GM19452 (cell line): Measurements from ENCODE around the gene ZNF451.
"Not testable (repeated sequence)": the region's sequence is repeated elsewhere in the genome, so short reads cannot be mapped to it uniquely, and the experiment has no call there.

Experiments used
- ATAC-seq: cut with Tn5 transposase; IDR thresholded peaks from one replicate; pipeline ENCODE4 v1.9.1; 2021; ENCODE audit not compliant: unreplicated experiment

The ZNF451 gene

DNA sequence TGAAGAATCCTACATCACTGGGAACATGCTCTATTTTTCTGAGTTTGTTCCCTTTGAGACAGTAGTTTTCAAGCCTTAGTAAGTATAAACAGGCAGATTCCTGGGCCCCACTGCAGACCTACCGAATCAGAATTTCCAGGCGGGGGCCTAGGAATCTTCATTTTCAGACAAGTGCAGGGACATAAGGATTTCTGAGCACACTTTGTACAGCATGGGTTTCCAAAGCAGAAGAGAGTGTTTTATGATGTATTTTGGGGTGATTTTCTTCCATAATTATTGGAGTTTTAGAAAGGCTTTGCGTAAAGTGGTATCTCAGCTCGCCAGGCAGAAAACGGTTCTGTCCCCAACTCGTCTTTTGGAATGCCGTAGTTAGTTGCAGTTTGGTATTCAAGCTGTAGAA is 1.4 kb downstream of the ZNF451 start:
- not testable (repeated sequence) for ATAC-seq

DNA sequence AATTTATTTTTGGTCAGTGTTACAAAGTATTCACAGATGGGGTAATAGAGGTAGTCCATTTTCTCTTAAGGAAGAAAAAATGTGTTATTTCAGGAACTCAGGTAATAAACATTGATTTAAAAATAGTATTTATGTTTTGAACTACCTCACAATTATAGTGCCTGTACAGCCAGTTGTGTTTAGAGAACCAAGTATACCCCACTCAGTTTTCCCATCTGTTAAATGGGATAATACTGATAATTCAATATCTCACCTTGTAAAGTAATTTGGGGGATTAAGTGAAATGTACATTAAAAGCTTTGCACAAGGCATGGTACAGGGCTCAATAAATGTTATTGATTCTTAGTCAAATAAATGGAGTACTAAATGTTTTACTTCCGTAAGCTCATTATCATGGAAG is 4.7 kb downstream of the ZNF451 start:
- ATAC-seq, result no peak

DNA sequence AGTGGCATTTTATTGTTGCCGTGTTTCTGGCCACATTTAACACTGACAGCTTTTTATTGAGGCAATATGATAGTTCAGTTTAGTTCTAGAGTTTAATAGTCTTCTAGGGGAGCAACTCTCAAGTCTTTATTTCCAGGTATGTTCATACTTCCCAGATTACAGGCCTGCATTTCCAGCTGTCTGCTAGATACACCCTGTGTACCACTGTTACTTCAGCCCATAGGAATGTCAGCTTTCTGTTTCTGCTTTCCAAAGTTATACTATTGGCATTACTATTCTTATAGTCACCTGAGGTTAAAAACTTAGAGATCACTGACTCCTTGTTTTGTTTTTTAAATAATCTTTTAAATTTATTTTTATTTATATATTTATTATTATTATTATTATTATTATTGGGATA is 7.6 kb downstream of the ZNF451 start:
- no peak for ATAC-seq

DNA sequence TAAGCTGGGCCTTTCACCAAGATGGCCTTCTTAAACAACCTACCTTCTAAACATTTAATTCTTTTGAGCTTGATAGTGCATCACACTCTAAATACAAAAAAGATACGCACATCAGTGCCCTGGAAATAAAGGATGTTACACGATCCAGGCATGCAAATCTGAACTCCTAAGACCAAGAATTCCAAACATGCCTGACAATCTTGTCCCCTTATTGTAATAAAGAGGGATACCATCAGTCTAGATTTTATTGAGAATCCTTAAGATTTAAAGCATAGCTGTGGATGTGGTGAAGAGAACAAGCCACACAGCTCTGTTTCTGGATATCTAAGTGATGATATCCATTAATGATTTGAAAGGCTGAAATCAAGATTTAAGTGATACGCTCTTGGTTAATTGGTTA is 13.0 kb downstream of the ZNF451 start:
- ATAC-seq, result no peak

DNA sequence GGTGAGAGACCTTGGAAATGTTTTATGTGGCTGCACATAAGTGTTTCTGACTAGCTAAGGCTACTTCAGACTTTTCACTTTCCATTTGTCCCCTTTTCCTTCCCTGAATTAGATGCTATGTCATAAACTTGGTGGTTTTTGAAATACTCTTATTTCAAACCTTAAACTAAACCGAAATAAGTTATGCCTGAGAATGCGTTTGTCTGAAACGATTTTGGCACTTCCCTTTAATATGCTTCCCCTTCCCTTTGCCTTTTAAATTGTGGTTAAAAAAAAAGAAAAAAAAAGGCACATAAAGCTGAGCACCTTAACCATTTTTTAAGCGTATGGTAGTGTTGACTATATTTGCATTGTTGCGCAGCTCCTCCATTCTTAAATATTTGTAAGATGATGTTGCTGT is 14.3 kb downstream of the ZNF451 start:
- ATAC-seq, result no peak

DNA sequence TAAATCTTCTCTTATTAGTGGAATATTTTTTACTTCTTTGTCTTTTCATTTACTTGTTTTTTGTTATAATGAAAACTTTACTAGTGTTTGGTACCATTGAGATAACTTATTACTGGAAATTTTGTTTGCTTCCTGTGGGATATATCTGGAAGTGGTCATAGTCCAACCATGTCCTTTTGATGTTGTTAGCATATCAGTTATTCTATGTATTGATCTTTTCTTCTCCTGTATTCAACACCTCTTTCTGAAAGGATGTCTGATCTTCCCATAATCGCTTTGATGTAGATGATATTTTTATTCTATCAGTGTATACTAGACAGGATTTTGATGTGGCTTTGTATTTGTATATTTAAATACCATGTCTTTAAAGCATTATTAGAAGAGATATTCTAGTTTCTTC is 17.0 kb downstream of the ZNF451 start:
- ATAC-seq, result no peak

DNA sequence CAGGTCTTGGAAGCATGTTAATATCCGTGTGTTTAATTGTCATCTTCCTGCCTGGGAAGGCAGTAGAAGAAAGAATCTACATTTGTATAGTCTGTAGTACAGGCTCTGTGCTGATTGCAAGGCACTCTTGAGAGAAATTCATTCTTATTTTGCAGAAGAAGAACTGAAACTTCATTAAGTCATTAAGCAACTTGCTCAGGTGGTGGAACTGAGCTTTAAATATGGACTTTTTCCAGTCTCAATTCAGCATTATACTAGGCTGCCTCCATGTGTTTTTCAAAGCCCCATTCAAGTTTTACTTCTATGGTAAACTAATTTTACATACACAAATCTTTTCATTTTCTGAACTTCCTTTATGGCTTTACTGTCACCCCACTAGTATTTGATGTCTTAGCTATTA is 18.7 kb downstream of the ZNF451 start:
- ATAC-seq, result peak; percentile 77

DNA sequence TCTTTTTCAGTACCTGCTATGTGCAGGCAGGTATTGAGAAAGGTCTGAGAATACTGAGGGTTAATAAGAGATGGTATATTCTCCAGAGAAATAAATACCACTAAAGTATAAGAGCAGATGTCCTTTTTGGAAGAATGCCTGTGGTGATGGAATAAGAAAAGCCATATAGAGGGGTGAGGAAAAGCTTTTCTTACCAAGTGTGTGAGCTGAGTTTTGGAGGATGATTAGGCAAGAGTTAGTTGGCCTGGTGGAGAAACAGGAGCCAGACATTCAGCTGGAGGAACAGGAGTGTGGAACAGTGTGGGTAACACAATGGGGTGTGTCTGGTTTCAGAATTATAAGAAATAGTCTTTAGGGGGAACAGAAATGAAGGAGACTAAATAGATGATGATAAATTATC is 19.9 kb downstream of the ZNF451 start:
- no peak for ATAC-seq

DNA sequence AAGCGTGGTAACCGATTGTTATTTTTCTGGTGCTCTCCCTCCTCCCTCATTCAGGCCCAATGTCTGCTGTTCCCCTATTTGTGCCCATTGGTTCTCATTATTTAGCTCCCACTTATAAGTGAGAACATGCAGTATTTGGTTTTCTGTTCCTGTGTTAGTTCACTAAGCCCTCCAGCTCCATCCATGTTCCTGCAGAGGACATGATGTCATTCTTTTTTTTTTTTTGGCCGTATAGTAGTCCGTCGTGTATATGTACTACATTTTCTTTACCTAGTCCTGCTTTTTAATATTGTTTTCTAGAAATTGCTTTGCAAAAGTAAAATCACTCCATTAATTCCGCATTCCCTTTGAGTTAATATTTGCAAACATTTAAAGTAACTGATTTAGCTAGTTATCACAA is 23.1 kb downstream of the ZNF451 start:
- ATAC-seq, result no peak

DNA sequence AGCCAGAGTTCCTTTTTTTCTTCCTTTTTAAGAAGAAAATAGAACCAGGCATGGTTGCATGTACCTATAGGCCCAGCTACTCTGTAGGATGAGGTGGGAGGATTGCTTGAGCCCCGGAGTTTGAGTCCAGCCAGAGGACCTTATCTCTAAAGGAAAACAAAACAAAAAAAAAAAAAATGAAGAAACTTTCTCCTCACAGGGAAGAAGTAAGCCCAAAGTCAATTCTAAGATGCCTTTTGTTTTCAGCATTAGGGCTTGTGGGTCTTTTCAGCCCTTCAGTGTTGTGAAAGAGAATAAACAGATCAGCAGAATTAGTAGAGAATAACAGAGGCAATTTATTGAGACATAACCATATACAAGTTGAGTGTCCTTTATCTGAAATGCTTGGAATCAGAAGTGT is 26.8 kb downstream of the ZNF451 start:
- ATAC-seq, result no peak

DNA sequence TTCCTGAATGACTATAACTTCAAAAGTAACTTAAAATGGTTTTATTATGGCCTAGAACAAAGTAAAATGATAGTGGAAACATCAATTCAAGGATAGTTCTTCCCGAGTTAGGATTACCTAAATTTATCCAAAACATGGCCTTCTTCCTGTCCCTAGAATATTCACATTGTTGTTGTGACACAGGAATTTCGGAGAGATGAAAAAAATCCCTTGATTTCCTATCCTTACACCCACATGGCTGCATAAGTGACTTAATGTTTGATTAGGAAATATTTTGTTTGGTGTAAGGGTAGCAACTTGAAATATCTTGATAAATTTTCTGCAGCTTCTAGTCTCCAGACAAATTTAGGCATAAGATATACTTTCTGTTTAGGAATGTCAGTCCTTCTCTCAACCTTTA is 27.8 kb downstream of the ZNF451 start:
- no peak for ATAC-seq

DNA sequence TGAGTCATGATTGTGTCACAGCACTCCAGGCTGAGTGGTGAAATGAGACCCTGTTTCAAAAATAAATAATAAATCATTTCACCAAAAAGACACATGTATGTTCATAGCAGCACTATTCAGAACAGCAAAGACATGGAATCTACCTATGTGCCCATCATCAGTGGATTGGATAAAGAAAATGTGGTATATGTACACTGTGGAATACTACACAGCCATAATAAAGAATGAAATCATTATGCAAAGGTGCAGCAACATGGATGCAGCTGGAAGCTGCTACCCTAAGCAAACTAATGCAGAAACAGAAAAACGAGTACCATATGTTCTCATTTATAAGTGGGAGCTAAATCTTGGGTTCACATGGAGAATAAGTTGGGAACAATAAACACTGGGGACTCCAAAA is 33.1 kb downstream of the ZNF451 start:
- ATAC-seq, result no peak

DNA sequence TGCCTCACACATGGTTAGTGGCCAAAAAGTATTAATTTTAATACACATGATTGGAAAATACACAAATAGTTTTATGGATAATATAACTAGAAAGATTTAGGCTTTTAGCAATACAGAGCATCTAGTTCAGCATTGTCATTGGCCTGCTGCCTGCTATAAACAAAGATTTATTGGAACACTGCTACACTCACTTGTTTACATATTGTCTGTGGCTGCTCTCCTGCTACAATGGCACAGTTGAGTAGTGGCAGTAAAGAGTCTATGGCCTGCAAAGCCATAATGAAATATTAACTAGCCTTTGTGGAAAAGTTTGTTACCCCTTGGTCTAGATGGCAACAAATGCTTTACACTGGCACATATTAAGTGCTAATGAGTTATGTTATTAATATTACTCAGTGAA is 37.8 kb downstream of the ZNF451 start:
- no peak for ATAC-seq

DNA sequence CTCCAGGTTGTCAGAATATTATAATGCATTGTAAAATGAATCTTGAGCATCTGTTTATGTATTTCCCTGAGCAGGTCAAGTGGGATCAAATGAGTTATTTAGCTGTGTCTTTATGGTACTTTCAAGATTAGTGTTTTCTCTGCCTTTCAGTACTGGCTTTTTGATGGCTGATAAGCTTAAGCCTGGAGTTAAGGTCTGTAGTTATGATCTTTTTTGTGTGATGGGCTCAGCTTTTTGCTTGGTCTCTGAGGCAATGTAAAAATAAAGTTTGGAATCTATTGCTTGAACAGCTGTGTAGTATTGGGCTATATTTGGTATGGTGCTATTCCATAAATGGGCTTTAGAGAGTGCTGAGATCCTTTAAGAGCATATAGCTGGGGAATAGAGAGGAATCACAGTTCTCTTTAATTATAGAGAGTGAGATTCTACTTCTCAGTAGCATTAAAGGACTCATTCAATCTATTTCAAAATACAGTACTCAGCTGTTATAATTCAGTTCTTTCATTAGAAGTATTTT is 40.7 kb downstream of the ZNF451 start:
- ATAC-seq, result no peak

DNA sequence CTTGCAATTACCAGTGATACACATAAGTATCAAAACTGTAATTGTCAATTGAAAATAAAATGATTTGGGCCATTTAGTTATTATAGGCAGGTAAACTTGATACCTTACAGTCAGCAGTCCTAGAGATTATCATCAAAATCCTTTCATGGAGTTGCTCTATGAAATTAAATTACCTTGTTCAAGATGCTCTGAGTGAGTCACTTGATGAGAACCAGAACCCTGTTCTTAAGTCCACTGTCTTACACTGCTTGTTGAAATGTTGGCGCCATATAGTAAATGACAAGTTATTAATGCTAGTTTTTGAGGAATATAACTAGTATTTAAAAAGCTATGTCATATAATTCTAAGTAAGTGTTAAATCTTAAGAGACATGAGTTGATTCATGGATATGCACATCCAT is 45.0 kb downstream of the ZNF451 start:
- ATAC-seq, result no peak

DNA sequence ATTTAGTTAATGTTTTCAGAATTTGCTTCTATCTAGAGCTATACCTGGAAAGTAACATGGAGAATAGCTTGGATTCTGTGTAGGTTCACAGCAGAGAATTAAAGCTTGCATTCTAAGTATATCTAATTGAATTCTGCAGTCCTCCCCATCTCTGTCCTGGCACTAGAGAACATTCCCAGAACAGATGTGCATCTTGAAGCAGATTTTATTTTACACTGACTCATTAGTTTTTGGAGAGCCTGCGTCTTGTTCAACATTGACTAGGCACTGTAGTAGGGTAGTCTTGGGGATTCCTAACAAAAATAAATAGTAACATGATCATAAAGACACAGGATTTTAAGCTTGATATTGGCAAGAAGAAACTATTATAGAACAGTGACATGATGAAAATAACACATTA is 45.9 kb downstream of the ZNF451 start:
- ATAC-seq, result no peak

DNA sequence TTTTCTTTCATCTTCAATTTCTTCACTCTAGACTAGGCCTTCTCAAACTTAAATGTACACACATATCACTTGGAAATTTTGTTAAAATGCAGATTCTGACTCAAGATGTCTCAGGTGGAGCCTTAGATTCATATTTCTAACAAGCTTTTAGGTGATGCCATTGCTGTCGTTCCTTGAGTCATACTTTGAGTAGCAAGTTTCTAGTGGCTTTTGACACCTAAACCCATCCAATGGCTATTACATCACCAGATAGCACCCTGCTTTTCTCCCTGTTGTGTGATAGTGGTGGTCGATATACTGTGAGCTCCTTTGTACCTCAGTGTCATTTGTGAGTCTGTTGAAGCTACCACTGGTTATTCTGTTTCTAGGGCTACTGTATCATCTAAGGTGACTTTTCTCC is 47.4 kb downstream of the ZNF451 start:
- no peak for ATAC-seq

DNA sequence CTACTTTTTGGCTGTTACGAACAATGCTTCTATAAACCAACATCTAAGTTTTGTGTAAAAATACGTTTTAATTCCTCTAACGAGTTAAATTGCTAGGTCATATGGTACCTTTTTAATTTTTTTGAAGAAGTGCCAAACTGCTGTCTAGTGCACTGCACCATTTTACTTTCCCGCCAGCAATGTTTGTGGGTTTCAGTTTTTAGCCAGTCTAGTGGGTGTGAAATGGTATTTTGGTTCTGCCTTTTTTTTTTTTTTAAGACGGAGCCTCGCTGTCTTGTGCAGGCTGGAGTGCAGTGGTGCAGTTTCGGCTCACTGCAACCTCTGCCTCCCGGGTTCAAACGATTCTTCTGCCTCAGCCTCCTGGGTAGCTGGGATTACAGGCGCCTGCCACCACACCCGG is 48.0 kb downstream of the ZNF451 start:
- no peak for ATAC-seq

DNA sequence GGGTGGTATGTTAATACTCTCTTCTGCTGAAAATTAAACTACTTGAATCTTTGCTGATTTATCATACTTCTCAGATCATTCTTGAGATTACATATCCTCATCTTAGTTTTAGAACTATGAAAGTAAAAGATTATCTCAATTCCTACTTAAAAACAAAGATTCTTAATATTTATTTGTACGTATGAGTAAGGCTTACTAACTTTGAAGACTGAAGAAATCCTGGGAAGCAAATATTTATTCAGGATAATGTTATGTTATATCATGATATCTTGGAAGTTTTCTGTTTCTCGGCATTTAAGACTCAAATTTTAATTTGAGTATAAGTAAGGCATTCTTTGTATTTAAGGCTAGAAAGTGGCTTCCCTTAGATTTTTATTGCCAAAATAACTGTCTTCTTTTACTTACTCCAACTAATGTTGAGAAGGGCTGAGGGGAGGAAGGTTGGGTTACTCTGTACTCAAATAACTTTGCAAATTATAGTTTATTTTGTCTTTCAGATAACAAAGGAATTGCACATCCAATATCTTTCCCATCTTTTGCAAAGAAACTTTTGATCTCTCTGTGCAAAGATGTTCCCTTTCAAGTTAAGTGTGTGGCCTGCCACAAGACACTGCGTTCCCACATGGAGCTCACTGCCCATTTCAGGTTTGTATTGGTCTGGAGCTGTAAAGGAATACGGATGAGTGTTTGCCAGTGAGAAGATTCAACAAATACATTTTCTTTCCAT is 51.6 kb downstream of the ZNF451 start:
- no peak for ATAC-seq

DNA sequence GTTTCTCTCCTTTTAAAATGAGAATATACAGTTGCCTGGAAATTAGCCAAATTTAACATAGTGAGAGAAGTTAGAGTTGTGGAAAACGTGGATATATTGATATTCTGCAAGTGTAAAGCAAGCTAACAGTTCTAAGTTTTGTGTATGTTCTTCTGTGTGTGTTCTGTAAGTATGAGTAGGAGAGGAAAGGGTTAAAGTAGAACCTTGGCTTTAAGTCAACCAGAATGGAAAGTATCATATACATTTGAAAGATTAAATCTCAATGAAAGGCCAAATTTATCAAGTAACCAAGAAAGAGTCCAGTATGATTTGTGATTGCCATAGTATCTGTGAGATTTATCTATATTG is 52.2 kb downstream of the ZNF451 start:
- ATAC-seq, result no peak

DNA sequence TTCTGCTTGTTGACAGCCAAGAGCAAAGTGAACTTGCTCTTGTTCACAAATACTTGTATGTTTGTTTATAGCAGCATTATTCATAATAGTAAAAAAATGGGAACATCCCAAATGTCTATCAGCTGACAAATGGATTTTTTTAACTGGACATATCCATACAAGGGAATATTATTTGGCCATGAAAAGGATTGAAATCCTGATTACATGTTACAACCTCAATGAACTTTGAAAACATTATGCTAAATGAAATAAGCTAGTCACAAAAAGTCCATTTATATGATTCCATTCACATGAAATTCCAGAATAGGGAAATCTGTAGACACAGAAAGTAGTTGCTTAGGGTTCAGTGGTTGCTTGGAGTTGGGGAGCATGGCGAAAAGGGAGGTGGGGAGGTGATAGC is 53.7 kb downstream of the ZNF451 start:
- ATAC-seq, result no peak

DNA sequence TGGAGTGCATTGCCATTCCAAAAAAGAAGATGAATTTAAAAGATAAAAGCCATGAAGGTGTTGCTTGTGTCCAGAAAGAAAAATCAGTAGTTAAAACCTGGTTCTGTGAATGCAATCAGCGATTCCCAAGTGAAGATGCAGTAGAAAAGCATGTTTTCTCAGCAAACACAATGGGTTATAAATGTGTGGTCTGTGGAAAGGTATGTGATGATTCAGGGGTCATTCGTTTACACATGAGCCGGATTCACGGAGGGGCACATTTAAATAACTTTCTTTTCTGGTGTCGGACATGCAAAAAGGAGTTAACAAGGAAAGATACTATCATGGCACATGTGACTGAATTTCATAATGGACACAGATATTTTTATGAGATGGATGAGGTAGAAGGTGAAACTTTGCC is 57.4 kb downstream of the ZNF451 start:
- ATAC-seq, result no peak
